ENCODE results near the gene ENDOU.

The ENDOU gene

GRCh38 chr12:47770086-47770726, 44.9 kb upstream of the ENDOU start:
- TF ChIP-seq GLIS3 (CRISPR knock-in tag; IDR thresholded peaks at IDR 0.05): no peak
- no peak for TF ChIP-seq ESRRG (CRISPR knock-in tag; IDR thresholded peaks at IDR 0.05)
- no peak for TF ChIP-seq PPARA (CRISPR knock-in tag; IDR thresholded peaks at IDR 0.05; ENCODE audit: borderline replicate concordance)
- TF ChIP-seq, protein P1, sequence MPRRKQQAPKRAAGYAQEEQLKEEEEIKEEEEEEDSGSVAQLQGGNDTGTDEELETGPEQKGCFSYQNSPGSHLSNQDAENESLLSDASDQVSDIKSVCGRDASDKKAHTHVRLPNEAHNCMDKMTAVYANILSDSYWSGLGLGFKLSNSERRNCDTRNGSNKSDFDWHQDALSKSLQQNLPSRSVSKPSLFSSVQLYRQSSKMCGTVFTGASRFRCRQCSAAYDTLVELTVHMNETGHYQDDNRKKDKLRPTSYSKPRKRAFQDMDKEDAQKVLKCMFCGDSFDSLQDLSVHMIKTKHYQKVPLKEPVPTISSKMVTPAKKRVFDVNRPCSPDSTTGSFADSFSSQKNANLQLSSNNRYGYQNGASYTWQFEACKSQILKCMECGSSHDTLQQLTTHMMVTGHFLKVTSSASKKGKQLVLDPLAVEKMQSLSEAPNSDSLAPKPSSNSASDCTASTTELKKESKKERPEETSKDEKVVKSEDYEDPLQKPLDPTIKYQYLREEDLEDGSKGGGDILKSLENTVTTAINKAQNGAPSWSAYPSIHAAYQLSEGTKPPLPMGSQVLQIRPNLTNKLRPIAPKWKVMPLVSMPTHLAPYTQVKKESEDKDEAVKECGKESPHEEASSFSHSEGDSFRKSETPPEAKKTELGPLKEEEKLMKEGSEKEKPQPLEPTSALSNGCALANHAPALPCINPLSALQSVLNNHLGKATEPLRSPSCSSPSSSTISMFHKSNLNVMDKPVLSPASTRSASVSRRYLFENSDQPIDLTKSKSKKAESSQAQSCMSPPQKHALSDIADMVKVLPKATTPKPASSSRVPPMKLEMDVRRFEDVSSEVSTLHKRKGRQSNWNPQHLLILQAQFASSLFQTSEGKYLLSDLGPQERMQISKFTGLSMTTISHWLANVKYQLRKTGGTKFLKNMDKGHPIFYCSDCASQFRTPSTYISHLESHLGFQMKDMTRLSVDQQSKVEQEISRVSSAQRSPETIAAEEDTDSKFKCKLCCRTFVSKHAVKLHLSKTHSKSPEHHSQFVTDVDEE (CRISPR knock-in tag; IDR thresholded peaks at IDR 0.05): no peak
- TF ChIP-seq SNAI2 (CRISPR knock-in tag; IDR thresholded peaks at IDR 0.05): no peak
- TF ChIP-seq TOX (CRISPR knock-in tag; IDR thresholded peaks at IDR 0.05; ENCODE audit: borderline replicate concordance): no peak
- TF ChIP-seq ARNTL (CRISPR knock-in tag; IDR thresholded peaks at IDR 0.05; ENCODE audit: borderline replicate concordance, low read depth): no peak
- TF ChIP-seq, protein P2, sequence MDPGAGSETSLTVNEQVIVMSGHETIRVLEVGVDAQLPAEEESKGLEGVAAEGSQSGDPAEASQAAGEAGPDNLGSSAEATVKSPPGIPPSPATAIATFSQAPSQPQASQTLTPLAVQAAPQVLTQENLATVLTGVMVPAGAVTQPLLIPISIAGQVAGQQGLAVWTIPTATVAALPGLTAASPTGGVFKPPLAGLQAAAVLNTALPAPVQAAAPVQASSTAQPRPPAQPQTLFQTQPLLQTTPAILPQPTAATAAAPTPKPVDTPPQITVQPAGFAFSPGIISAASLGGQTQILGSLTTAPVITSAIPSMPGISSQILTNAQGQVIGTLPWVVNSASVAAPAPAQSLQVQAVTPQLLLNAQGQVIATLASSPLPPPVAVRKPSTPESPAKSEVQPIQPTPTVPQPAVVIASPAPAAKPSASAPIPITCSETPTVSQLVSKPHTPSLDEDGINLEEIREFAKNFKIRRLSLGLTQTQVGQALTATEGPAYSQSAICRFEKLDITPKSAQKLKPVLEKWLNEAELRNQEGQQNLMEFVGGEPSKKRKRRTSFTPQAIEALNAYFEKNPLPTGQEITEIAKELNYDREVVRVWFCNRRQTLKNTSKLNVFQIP (CRISPR knock-in tag; IDR thresholded peaks at IDR 0.05; ENCODE audit: borderline replicate concordance, low read depth): no peak
- no peak for TF ChIP-seq ISL1 (CRISPR knock-in tag; IDR thresholded peaks at IDR 0.05)
- no peak for TF ChIP-seq TCF4 (CRISPR knock-in tag; IDR thresholded peaks at IDR 0.05; ENCODE audit: borderline replicate concordance)
- TF ChIP-seq, protein P3, sequence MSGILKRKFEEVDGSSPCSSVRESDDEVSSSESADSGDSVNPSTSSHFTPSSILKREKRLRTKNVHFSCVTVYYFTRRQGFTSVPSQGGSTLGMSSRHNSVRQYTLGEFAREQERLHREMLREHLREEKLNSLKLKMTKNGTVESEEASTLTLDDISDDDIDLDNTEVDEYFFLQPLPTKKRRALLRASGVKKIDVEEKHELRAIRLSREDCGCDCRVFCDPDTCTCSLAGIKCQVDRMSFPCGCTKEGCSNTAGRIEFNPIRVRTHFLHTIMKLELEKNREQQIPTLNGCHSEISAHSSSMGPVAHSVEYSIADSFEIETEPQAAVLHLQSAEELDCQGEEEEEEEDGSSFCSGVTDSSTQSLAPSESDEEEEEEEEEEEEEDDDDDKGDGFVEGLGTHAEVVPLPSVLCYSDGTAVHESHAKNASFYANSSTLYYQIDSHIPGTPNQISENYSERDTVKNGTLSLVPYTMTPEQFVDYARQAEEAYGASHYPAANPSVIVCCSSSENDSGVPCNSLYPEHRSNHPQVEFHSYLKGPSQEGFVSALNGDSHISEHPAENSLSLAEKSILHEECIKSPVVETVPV (CRISPR knock-in tag; IDR thresholded peaks at IDR 0.05): no peak
- TF ChIP-seq CSDC2 (CRISPR knock-in tag; IDR thresholded peaks at IDR 0.05): no peak
- TF ChIP-seq, protein P4, sequence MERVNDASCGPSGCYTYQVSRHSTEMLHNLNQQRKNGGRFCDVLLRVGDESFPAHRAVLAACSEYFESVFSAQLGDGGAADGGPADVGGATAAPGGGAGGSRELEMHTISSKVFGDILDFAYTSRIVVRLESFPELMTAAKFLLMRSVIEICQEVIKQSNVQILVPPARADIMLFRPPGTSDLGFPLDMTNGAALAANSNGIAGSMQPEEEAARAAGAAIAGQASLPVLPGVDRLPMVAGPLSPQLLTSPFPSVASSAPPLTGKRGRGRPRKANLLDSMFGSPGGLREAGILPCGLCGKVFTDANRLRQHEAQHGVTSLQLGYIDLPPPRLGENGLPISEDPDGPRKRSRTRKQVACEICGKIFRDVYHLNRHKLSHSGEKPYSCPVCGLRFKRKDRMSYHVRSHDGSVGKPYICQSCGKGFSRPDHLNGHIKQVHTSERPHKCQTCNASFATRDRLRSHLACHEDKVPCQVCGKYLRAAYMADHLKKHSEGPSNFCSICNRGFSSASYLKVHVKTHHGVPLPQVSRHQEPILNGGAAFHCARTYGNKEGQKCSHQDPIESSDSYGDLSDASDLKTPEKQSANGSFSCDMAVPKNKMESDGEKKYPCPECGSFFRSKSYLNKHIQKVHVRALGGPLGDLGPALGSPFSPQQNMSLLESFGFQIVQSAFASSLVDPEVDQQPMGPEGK (CRISPR knock-in tag; IDR thresholded peaks at IDR 0.05; ENCODE audit: borderline replicate concordance): no peak
- TF ChIP-seq BACH2 (CRISPR knock-in tag; IDR thresholded peaks at IDR 0.05; ENCODE audit: borderline replicate concordance): no peak
- no peak for ATAC-seq

GRCh38 chr12:47769234-47770085, 44.2 kb upstream of the ENDOU start:
- no peak for ATAC-seq
- TF ChIP-seq, protein P3 (CRISPR knock-in tag; IDR thresholded peaks at IDR 0.05): no peak
- TF ChIP-seq BACH2 (CRISPR knock-in tag; IDR thresholded peaks at IDR 0.05; ENCODE audit: borderline replicate concordance): no peak
- TF ChIP-seq GLIS3 (CRISPR knock-in tag; IDR thresholded peaks at IDR 0.05): no peak
- TF ChIP-seq, protein P2 (CRISPR knock-in tag; IDR thresholded peaks at IDR 0.05; ENCODE audit: borderline replicate concordance, low read depth): no peak
- TF ChIP-seq ARNTL (CRISPR knock-in tag; IDR thresholded peaks at IDR 0.05; ENCODE audit: borderline replicate concordance, low read depth): no peak
- TF ChIP-seq, protein P4 (CRISPR knock-in tag; IDR thresholded peaks at IDR 0.05; ENCODE audit: borderline replicate concordance): no peak
- no peak for TF ChIP-seq ZFP3 (CRISPR knock-in tag; IDR thresholded peaks at IDR 0.05)
- no peak for TF ChIP-seq PPARA (CRISPR knock-in tag; IDR thresholded peaks at IDR 0.05; ENCODE audit: borderline replicate concordance)
- TF ChIP-seq OSR1 (CRISPR knock-in tag; IDR thresholded peaks at IDR 0.05): no peak
- TF ChIP-seq ZNF8 (CRISPR knock-in tag; IDR thresholded peaks at IDR 0.05): no peak
- no peak for TF ChIP-seq ZFP30 (CRISPR knock-in tag; IDR thresholded peaks at IDR 0.05)
- no peak for TF ChIP-seq RARB (CRISPR knock-in tag; IDR thresholded peaks at IDR 0.05)
- no peak for TF ChIP-seq SNAI2 (CRISPR knock-in tag; IDR thresholded peaks at IDR 0.05)
- TF ChIP-seq ESRRG (CRISPR knock-in tag; IDR thresholded peaks at IDR 0.05): no peak
- TF ChIP-seq ISL1 (CRISPR knock-in tag; IDR thresholded peaks at IDR 0.05): no peak

Measured in SK-N-SH treated with all-trans-retinoic acid at 6 μM for 48 hours (cell line).